ENCODE data around the gene PRICKLE3.
"Not testable (repeated sequence)": the region's sequence is repeated elsewhere in the genome, so short reads cannot be mapped to it uniquely, and the experiment has no call there.

PRICKLE3 gene

DNA sequence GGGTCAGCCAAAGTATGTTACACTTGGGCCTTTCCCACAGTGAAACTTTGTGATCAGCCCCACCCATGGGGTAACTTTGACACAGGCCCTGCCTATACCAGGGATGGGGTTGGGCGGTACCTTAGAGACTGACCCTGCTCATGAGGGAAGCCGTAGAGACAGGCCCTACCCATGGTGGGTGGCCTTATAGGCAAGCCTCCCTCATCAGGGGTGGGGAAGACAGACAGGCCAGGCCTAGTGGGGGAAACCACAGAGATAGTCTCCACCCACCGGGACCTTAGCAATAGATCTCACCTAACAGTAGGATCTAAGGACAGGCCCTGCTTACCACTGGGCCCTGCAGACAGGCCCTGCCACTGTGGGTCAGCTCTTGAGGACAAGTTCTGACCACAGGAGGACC lies 7.6 kb downstream of the PRICKLE3 start:
- no peak for DNase-seq

- DNase-seq = no peak
Observed at GRCh38 chrX:49177873-49178480, 8.2 kb downstream of the PRICKLE3 start.

- DNase-seq = no peak
Observed at GRCh38 chrX:49177338-49177833, 8.8 kb downstream of the PRICKLE3 start.

- no peak for DNase-seq
Observed at GRCh38 chrX:49176421-49177326, 9.5 kb downstream of the PRICKLE3 start.

- no peak for DNase-seq
Observed at GRCh38 chrX:49175435-49176274, 10.5 kb downstream of the PRICKLE3 start.

DNA sequence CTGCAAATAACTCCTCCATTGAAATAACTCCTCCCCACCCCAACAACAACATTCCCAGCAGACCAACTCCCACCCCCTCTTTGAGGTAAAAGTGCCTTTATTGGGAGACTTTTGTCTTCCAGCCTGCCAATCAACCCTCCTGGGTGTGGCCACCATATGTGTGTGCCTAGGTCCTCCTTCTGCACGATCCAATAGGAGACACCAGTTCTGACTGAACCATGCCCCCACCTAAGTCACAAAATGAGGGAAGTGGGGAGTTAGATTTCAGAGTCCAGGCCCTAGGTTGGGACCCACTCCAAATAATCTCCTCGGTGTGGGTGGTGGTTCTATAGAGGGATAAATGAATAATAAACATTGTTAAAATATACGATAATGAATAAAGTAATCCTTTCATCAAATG lies 11.4 kb downstream of the PRICKLE3 start:
- DNase-seq = no peak

GRCh38 chrX:49173544-49173943 lies 12.6 kb downstream of the PRICKLE3 start:
- not testable (repeated sequence) for DNase-seq

DNA sequence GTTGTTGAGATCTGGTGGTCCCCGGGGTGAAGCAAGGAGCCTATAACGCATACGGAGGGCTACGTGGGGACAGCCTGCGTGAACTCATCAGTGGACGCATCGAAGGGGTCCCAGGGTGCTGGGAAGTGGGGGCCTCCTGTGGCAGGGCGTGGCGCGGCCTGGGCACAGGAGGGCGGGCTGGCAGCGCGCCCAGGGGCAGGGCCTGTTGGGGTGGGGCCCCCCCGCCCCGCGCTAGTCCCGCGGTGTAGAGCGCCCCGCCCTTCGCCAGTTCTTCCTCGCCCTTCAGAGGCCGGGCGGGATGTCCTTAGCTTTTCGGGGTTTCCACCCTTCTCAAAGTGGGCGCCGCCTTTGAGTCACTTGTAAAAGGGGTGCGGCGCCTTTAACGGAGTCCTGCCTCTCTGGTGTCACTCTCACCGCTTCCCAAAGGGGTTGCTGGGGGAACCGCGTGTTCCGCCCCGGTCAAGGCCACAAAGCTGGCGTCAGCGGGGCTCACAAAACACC lies 13.8 kb downstream of the PRICKLE3 start:
- peak; percentile 38 for DNase-seq

DNA sequence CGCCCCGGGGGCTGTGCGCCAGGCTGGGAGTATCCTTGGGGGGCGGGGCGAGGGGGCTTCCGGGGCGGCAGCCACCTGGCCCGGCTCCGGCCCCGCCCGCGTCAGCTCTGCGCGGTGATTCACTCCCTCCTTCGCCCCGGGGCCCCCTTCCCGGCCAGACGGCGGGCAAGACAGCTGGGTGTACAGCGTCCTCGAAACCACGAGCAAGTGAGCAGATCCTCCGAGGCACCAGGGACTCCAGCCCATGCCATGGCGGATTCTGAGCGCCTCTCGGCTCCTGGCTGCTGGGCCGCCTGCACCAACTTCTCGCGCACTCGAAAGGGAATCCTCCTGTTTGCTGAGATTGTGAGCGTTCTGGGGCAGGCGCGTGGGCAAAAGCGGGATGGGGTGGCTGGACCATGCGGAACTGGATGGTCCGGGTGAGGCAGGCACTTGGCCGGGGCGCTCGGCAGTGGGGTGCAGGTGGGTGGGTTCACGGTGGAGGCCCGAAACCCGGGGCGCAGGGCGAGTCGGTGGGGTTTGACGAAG lies 14.4 kb downstream of the PRICKLE3 start, which contains the start of gene PLP2:
Gene PLP2 (plus strand): TSS at position 147 of the 528 bp plus-strand sequence. CDS start 103 bp downstream, at position 250.
- no peak for DNase-seq

DNA sequence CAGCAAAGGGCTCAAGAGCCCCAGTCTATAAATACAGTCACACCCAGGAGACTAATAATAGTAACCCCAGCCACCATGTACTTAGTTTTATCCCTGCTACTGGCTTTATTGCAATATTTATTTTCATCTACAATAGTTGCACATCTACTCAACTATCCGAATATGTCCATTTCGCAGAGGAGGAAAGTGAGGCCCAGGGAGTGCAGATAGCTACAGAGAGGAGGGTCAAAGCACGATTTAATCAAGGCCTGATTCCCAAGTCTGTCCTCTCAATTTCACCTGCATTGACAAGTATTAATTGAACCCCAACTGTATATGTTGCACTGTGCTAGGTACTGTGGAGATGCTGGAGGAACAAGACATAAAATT lies 18.4 kb downstream of the PRICKLE3 start:
- no peak for DNase-seq

- DNase-seq = no peak
Observed at GRCh38 chrX:49166914-49167739, 19.0 kb downstream of the PRICKLE3 start.

- DNase-seq = peak; percentile 88
Observed at GRCh38 chrX:49165901-49166881, 20.0 kb downstream of the PRICKLE3 start.

- DNase-seq = no peak
Observed at GRCh38 chrX:49164589-49165360, 21.4 kb downstream of the PRICKLE3 start.

- peak; percentile 72 for DNase-seq
Observed at GRCh38 chrX:49163555-49164419, 22.4 kb downstream of the PRICKLE3 start.

GRCh38 chrX:49162620-49163019 lies 23.6 kb downstream of the PRICKLE3 start, which contains the start of gene MAGIX:
TSS of gene MAGIX (plus strand) at chrX:49162758. CDS start at chrX:49162890, 132 bp downstream.
- no peak for DNase-seq

GRCh38 chrX:49161632-49162031 lies 24.5 kb downstream of the PRICKLE3 start:
- no peak for DNase-seq

GRCh38 chrX:49160908-49161307 lies 25.3 kb downstream of the PRICKLE3 start:
- DNase-seq = no peak

- no peak for DNase-seq
Observed at GRCh38 chrX:49157194-49157593, 29.0 kb downstream of the PRICKLE3 start.

All from NCI-H1105 (cell line).